HG03520 (cell line): ENCODE results near the gene MYL4.
"Not testable (repeated sequence)": the region's sequence is repeated elsewhere in the genome, so short reads cannot be mapped to it uniquely, and the experiment has no call there.

Experiments used
- ATAC-seq: cut with Tn5 transposase; IDR thresholded peaks from one replicate; pipeline ENCODE4 v1.9.1; 2021; ENCODE audit warnings: mild to moderate bottlenecking, moderate library complexity; ENCODE audit not compliant: unreplicated experiment

MYL4 gene

GRCh38 chr17:47219621-47220475, 10.7 kb downstream of the MYL4 start:
- ATAC-seq: no peak

- no peak for ATAC-seq
Measured at GRCh38 chr17:47220531-47220999, 11.4 kb downstream of the MYL4 start.

GRCh38 chr17:47221154-47221553, 12.0 kb downstream of the MYL4 start:
- no peak for ATAC-seq

- ATAC-seq: no peak
Measured at GRCh38 chr17:47222047-47222446, 12.9 kb downstream of the MYL4 start.

GRCh38 chr17:47223007-47223406, 13.9 kb downstream of the MYL4 start:
- no peak for ATAC-seq

GRCh38 chr17:47223460-47223859, 14.3 kb downstream of the MYL4 start:
- no peak for ATAC-seq

- ATAC-seq: not testable (repeated sequence)
Measured at GRCh38 chr17:47224077-47224476, 14.9 kb downstream of the MYL4 start.

GRCh38 chr17:47224966-47225365, 15.8 kb downstream of the MYL4 start:
- ATAC-seq: no peak

GRCh38 chr17:47225436-47225858, 16.3 kb downstream of the MYL4 start:
- no peak for ATAC-seq

- ATAC-seq: no peak
Measured at GRCh38 chr17:47225911-47226688, 17.0 kb downstream of the MYL4 start.

GRCh38 chr17:47227862-47228261, 18.7 kb downstream of the MYL4 start:
- no peak for ATAC-seq

GRCh38 chr17:47229535-47230443, 20.6 kb downstream of the MYL4 start:
- peak; percentile 46 for ATAC-seq

GRCh38 chr17:47230864-47231263, 21.7 kb downstream of the MYL4 start:
- no peak for ATAC-seq

GRCh38 chr17:47231334-47231733, 22.2 kb downstream of the MYL4 start:
- no peak for ATAC-seq

- ATAC-seq: no peak
Measured at GRCh38 chr17:47231866-47232265, 22.7 kb downstream of the MYL4 start.

GRCh38 chr17:47232465-47232864, 23.3 kb downstream of the MYL4 start:
- no peak for ATAC-seq

GRCh38 chr17:47235506-47235905, 26.4 kb downstream of the MYL4 start:
- no peak for ATAC-seq

- no peak for ATAC-seq
Measured at GRCh38 chr17:47235923-47236322, 26.8 kb downstream of the MYL4 start.

- ATAC-seq: no peak
Measured at GRCh38 chr17:47237841-47238240, 28.7 kb downstream of the MYL4 start.

GRCh38 chr17:47238321-47239010, 29.3 kb downstream of the MYL4 start:
- ATAC-seq: no peak
